HEK293T (cell line): ENCODE measurements around the gene E2F8.

Source experiments
- CTCF ChIA-PET: fragments of 350-600 bp; formaldehyde crosslinking; extraction: SDS; loops from one replicate; lab custom pipeline; 2021; ENCODE audit warnings: antibody characterized with exemption, inconsistent platforms; lab: Yijun Ruan, JAX
- POLR2A ChIA-PET: fragments of 350-600 bp; formaldehyde crosslinking; extraction: SDS; loops from one replicate; lab custom pipeline; 2020; ENCODE audit warnings: antibody characterized with exemption, inconsistent platforms; lab: Yijun Ruan, JAX
- DNase-seq: peaks from one replicate; pipeline ENCODE4 v3.0.0; 2012; ENCODE audit warnings: mixed read lengths; ENCODE audit errors: extremely low spot score
- ARNT ChIP-seq: fragments of 450-650 bp; IDR thresholded peaks from 2 replicates; pipeline ENCODE4 v1.6.1; 2017; ENCODE audit warnings: mild to moderate bottlenecking
- BHLHE40 ChIP-seq: fragments of 450-650 bp; IDR thresholded peaks from 2 replicates; pipeline ENCODE4 v1.6.1; 2016; ENCODE audit warnings: mild to moderate bottlenecking, moderate library complexity, borderline replicate concordance
- CTBP1 ChIP-seq: fragments of 450-650 bp; IDR thresholded peaks from 2 replicates; pipeline ENCODE4 v1.6.1; 2016; ENCODE audit warnings: borderline replicate concordance
- ELF4 ChIP-seq: fragments of 450-650 bp; IDR thresholded peaks from 2 replicates; pipeline ENCODE4 v1.6.1; 2017; ENCODE audit warnings: antibody characterized with exemption
- FOXA1 ChIP-seq: fragments of 450-650 bp; IDR thresholded peaks from 2 replicates; pipeline ENCODE4 v1.6.1; 2016; ENCODE audit warnings: mild to moderate bottlenecking
- FOXK2 ChIP-seq: fragments of 450-650 bp; IDR thresholded peaks from 2 replicates; pipeline ENCODE4 v1.6.1; 2016; ENCODE audit warnings: mild to moderate bottlenecking
- FOXM1 ChIP-seq: fragments of 450-650 bp; IDR thresholded peaks from 2 replicates; pipeline ENCODE4 v1.6.1; 2017; ENCODE audit warnings: mild to moderate bottlenecking, borderline replicate concordance
- HDGF ChIP-seq: fragments of 450-650 bp; IDR thresholded peaks from 2 replicates; pipeline ENCODE4 v1.6.1; 2017; ENCODE audit warnings: antibody characterized with exemption, borderline replicate concordance
- L3MBTL2 ChIP-seq: fragments of 450-650 bp; conservative IDR thresholded peaks from 2 replicates; pipeline ENCODE4 v1.6.1; 2016; ENCODE audit warnings: mild to moderate bottlenecking
- LEF1 ChIP-seq: fragments of 450-650 bp; IDR thresholded peaks from 2 replicates; pipeline ENCODE4 v1.6.1; 2017; ENCODE audit warnings: mild to moderate bottlenecking, borderline replicate concordance
- NFRKB ChIP-seq: fragments of 450-650 bp; IDR thresholded peaks from 2 replicates; pipeline ENCODE4 v1.6.1; 2016; ENCODE audit warnings: mild to moderate bottlenecking, moderate library complexity
- SUZ12 ChIP-seq: fragments of 450-650 bp; IDR thresholded peaks from 2 replicates; pipeline ENCODE4 v1.6.1; 2016; ENCODE audit warnings: mild to moderate bottlenecking
- TARDBP ChIP-seq: fragments of 450-650 bp; IDR thresholded peaks from 2 replicates; pipeline ENCODE4 v1.6.1; 2016
- ZNF384 ChIP-seq: fragments of 450-650 bp; IDR thresholded peaks from 2 replicates; pipeline ENCODE4 v1.6.1; 2016
- TF ChIP-seq, protein P1 (sequence below): fragments of 450-650 bp; IDR thresholded peaks from 2 replicates; pipeline ENCODE4 v1.6.1; 2016

The E2F8 gene

DNA sequence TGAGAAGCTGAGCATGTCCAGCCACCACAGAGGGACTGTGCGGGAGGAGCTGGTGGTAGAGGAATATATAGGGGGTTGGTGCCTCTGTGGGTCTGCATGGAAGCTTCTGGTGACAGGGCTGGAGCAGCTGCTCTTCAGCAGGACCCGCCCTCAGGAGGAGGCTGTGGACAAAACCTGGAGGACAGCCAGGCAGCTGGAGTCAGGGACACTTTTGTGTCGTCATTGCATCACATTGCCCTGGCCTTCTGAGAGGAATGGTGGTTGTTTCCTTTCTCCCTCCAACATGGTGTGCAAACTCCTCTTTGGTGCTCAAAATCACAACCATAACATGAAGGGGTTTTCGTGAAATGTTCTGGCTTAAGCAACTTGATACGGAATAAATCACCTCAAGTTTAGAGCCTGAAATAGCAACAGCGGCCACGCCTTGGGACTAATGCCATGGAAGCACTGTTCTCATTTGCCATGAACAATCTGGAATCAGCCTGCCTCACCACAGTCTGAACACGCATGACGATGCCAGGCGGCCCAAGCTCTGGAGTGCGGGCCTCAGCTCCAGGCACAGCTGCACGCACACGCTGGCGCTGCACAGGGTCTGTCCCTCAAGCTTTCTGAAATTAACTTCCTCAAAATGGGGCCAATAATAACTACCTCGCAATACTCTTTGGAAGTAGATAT is 21.8 kb downstream of the E2F8 start:
- no peak for DNase-seq
- POLR2A ChIA-PET = no interaction called here
- CTCF ChIA-PET = interaction anchor here (0.6 kb wide), 1 partner anchor 135 kb away, joined by 3 read pairs; no protein-coding TSS in a partner anchor
- no peak for TF ChIP-seq FOXK2
- TF ChIP-seq, protein P1, sequence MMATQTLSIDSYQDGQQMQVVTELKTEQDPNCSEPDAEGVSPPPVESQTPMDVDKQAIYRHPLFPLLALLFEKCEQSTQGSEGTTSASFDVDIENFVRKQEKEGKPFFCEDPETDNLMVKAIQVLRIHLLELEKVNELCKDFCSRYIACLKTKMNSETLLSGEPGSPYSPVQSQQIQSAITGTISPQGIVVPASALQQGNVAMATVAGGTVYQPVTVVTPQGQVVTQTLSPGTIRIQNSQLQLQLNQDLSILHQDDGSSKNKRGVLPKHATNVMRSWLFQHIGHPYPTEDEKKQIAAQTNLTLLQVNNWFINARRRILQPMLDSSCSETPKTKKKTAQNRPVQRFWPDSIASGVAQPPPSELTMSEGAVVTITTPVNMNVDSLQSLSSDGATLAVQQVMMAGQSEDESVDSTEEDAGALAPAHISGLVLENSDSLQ = no peak
- TF ChIP-seq ELF4 = no peak

DNA sequence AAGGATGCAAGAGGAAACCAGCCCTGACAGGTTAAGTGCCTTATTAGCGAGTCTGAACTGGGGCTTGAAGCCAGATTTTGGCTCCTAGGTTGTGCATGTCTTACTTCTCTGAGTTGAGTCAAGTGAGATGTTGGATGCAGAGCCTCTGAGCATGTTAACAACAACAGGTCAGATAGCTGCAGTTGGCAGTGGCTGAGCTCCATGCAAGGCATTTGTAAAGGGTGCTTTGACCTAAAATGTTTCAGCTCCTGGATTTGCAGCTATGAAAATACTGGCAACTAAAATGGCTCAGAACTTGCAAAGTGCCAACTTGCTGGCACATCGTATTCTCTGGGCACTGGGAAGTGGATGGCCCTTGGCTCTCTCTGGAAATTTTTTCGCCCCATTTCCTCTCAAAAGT is 22.5 kb downstream of the E2F8 start:
- no peak for DNase-seq
- no peak for TF ChIP-seq FOXM1
- no peak for TF ChIP-seq SUZ12
- TF ChIP-seq L3MBTL2 = no peak
- no peak for TF ChIP-seq HDGF
- TF ChIP-seq BHLHE40 = no peak
- no peak for TF ChIP-seq LEF1
- POLR2A ChIA-PET = no interaction called here
- CTCF ChIA-PET = interaction anchor here (0.6 kb wide), 1 partner anchor 134 kb away, joined by 3 read pairs; no protein-coding TSS in a partner anchor

DNA sequence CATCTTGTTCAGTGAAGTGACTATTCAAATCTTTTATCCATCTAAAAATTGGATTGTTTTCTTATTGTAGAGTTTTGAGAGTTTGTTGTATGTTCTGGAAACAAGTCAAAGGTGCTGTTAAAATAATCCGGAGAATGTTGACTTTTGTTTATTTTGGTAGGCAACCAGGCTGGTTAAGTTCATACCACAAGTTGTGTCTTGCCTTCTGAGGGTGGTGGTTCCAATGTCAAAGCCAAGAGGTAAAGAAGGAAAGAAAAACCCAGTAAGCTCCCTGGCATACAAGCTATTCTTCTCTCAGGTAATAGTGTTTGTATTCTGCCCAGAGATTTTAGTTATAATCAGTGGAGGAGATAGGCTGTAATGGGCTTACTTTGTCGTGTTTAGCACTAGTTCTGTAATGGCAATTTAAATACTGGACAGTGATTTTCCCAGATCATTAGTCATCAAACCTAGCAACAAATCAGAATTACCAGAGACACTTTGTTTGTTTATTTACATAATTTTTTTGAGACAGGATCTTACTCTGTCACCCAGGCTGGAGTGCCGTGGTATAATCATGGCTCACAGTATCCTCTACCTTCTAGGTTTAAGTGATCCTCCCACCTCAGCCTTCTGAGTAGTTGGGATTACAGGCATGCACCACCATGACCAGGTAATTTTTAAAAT is 23.9 kb downstream of the E2F8 start:
- DNase-seq = no peak
- TF ChIP-seq LEF1 (no peak), HDGF (no peak), CTBP1 (no peak), FOXM1 (no peak), ARNT (no peak), NFRKB (no peak), FOXA1 (no peak)
- CTCF ChIA-PET = interaction anchor here (0.7 kb wide), 1 partner anchor 799 kb away, joined by 7 read pairs; no protein-coding TSS in a partner anchor
- POLR2A ChIA-PET = no interaction called here

DNA sequence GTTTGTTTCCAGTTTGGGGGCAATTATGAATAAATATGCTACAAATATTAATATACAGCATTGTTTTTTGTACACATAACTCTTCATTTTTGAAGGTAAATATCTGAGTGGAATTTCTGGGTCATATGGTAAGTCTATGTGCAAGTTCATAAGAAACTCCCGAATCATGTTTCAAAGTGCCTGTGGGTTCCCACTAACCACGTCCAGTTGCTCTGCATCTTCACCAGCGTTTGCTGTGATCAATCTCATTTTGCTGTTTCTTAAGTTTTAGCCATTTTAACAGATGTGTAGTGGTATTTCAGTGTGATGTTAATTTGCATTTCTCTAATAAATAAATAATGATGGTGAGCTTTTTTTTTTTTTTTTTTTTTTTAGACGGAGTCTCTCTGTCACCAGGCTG is 24.7 kb downstream of the E2F8 start:
- CTCF ChIA-PET = interaction anchor here (0.7 kb wide), 1 partner anchor 798 kb away, joined by 7 read pairs; no protein-coding TSS in a partner anchor

DNA sequence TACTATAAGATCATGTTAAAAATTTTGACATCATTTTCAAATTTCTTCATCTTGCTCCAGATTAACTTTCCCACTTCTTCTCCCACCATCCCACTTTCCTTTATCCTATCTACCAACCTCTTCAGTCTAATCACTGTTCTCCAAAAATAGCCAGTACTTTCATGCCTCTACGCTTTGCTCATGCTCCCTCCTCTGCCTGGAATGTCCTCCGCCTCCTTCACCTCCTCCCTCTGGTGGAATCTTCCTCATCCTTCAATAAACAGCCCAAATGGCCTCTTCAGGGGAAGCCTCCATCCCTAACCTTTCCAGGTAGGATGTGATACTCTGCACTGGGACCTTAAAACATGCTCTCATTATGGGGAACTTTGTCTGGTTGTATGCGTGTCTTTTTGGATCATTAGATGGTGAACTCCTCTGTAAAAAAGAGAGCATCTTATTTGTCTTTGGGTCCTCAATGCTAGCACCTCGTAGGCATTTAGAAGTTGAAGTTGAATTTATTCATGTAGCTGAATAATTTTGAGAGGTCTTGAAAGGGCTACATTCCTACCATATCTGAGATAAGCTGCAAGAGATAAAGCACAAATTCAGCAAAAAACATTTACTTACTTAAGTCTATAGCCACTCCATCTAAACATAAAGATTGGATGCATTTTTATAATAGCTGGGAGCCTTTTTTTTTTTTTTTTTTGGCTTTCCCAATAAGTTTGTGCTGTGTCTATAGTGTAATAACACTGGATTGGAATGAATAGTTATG is 31.0 kb downstream of the E2F8 start:
- no peak for DNase-seq
- CTCF ChIA-PET = no interaction called here
- POLR2A ChIA-PET = no interaction called here
- TF ChIP-seq CTBP1 (no peak), FOXM1 (no peak), L3MBTL2 (no peak), ELF4 (no peak)

More for the DNA sequence above, 24.7 kb downstream of the E2F8 start:
- DNase-seq = no peak
- TF ChIP-seq BHLHE40 (no peak), FOXA1 (no peak), L3MBTL2 (no peak), FOXK2 (no peak), ARNT (no peak), ZNF384 (no peak), TARDBP (no peak)
- TF ChIP-seq, protein P1 = no peak
- POLR2A ChIA-PET = no interaction called here

DNA sequence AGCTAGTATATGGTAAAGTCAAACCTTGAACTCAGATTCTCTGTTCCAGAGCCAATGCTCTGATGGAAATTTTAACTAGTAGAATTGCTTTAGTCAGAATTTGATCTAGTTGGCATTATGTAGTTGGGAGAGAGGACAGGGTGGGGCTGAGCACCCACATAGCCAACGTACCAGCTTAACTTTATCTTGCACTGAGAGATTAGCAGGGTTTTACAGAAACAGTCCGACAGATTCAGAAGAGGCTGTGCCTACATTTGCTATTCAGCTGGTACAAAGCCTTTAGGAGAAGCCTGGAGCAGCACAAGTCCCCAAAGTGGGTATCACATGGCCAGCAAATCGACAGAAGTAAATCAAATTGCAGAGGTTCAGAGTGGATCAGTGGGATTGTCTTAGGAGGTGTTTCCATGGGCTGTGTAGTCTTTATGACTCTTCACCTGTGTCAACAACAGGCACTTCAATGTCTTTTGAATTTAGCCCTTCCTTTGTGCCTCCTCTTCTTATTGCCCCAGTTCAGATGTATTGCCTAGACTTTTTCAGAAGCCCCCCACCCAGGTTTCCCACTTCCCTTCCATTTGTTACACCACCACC is 31.7 kb downstream of the E2F8 start:
- DNase-seq = no peak
- POLR2A ChIA-PET = no interaction called here

More for the DNA sequence above, 31.7 kb downstream of the E2F8 start:
- CTCF ChIA-PET = no interaction called here
- no peak for TF ChIP-seq CTBP1
- no peak for TF ChIP-seq ARNT
- TF ChIP-seq, protein P1 = no peak
- TF ChIP-seq FOXK2 = no peak
- TF ChIP-seq FOXM1 = no peak
- TF ChIP-seq SUZ12 = no peak
- TF ChIP-seq ZNF384 = no peak
- TF ChIP-seq HDGF = no peak
- no peak for TF ChIP-seq LEF1
- no peak for TF ChIP-seq FOXA1
